HG03457 (cell line): Measurements from ENCODE around the gene KIF6.

Experiments used
- ATAC-seq: cut with Tn5 transposase; IDR thresholded peaks from one replicate; pipeline ENCODE4 v1.9.1; 2021; ENCODE audit warnings: moderate number of reproducible peaks; ENCODE audit not compliant: unreplicated experiment

The KIF6 gene

DNA sequence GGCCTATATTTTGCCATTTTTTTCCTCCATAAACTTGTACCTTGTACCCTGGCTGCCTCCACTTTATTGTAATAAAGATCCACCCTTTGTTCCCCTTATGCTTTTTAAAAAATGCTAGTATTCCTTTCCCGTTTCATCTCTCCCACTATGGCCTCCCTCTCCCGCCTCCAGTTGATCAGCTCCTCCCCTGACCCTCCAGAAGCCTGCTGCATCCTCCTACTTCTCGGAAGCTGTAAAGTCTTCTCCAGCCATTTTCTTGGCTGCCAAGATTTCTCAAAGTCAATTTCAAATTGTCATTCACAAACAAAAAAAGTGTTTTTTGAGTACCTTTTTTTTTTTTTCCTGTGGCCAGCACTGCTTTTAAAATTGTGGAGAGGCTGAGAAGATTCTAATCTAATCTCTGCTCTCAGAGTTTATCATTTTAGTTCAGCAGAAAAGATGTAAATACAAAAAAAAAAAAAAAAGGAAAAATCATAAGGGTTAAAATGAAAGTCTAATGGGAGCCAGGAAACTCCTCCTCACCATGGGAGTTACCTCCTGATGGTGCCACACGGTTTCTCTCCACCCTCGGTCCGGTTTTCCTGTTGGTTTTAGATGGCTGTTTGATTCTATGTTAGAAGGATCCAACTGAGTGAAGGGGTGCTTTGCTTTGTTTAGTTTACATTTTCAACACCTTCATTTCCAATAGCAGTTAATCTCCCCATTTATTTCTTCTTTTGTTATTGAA lies 299.7 kb downstream of the KIF6 start:
- ATAC-seq = no peak

DNA sequence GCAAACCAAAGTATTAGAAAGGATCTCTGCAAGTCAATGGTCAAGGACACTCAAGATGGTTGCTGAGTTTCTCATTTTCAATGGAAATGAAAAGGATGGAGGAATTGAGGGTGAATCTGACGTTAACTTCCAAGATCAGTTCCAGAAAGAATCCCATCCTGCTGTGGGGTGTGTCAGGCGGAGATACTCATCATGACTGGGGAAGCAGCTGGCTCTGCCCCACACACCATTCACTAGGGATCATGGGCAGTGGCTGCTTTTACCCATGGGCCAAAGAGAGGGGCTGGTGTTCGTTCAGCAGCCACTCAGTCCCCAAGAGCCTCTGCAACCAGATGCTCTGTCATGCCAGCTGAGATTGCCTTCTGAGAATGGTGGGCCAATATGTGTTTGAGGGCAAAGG lies 300.4 kb downstream of the KIF6 start:
- ATAC-seq = no peak

DNA sequence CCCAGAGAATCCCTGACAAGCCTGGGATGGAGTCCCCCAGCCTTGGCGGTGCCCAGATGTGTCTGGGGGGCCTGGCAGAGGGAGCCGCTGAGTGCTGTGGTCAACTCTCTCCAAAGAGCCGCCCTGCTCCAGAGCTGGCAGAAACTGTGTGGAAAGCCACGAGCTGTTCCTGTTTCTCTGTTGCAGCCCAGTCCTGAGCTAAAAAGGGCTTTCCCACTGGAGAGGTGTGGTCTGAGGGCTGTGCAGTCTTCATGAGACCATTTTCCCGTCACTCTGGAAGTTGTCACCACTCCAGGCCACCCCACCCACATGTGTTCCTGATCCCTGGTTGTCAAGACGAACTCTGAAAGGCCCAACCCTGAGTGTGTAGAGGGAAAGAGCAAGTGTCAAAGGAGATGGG lies 303.0 kb downstream of the KIF6 start:
- ATAC-seq = no peak

DNA sequence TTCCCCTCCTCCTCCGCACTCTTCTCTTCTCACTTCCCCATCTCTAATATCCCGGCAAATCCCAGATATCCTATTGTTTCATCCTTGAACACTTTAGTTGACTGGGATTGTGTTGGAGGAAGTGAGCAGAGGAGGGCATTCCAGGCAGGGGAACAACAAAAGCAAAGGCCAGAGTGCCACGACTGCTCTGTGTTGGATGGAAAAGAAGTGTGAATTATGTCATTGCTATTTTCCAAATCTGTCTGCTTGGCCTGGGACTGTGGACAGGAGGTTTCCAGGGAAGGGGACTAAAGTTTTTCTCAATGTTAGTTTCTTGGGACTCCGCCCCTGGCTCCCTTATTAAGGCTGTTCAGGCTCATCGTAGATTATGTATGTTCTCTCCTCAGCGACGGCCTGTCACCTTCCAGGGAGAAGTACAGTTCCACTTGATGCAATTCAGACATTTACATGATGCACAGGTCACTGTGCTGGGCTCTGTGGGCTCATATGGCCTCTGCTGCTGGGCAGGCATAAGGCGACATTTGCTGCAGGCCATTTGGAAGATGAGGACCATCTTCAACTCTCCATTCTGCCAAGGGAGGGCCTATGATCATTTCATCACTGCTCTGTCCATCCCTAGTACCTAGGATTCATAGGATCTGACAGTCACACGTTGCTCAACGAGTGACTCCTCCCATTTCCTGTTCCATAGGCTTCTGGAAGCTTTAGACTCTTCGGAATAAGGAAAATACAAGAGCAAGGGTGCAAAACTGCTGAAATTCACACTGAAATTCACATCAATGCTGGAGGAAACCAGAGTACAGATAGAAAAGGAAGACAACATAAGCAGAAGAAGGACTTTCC lies 303.6 kb downstream of the KIF6 start:
- ATAC-seq = no peak

DNA sequence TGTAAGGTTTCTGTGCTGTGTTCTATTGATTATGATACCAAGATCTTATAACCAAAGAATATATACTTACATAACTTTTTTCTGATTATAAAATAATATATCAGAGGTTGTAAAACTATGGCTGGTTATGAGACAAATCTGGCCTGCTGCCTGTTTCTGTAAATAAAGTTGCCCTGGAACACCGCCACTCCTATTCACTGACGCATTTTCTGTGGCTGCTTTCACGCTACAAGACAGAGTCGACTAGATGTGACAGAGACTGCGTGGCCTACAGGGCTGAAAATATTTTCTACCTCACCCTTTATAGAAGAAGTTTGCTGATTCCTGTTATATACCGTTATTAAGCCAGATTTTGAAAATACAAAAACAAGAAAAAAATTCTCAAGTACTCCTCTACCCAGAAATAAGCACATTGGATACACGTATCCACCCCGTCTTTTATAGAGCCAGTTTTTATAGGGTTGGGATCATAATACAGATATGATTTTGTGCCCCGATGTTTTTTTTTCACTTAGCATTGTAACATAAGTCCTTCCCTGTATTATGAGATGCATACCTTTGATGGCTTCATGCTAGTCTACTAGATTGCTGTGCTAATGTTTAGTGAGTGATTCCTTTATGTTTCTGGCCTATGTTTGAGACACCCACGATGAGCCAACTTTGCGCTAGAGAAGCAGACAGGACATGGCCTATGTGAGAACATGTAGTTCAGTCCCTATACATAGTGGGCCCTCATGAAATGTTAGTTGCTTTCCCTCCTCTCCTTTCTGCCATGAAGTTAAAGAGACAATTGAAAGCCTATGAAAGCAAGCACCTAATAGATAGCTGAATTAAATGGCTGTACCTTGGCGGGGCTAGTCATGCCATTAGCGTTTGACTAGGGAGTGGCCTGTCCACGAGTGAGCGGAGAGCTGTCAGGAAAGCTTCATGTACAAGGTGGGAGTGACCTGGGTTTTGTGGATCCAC lies 304.6 kb downstream of the KIF6 start:
- no peak for ATAC-seq

DNA sequence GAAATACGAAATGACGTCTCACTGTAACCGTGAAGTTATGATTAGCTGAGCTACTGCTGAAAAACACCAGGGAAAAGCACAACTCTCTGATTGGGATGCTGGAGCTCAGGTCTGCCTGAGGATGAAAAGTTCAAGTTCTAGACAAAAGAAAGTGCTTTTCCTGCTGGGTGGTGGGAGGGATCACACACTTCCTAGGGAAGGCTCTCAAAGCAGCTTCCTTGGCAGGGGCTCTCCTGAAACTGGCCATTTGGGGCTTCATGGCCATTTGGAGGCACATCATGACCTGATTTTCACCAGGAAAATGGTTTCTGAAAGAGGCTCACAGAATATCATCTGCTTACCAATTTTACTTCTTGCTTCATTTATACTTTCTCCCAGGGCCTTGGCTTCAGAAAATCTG lies 305.6 kb downstream of the KIF6 start:
- no peak for ATAC-seq

DNA sequence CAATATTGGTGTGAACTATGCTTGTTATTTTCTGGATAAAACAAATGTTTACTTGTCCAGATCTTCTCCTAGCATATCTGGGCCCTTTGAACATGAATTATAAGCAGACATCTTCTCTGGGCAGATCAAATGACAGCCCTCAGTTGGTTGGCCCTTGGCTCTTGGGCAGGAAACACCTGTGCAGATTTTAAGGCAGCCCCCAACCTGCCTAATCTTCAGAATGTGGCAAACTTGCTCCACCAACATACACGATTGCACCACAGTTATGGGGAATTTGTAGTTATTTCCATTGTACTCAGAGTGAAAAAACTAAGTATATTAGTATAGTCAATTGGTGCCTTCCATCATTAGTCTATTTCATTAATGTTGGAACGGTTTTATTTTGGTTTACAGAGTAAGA lies 307.8 kb downstream of the KIF6 start:
- no peak for ATAC-seq

DNA sequence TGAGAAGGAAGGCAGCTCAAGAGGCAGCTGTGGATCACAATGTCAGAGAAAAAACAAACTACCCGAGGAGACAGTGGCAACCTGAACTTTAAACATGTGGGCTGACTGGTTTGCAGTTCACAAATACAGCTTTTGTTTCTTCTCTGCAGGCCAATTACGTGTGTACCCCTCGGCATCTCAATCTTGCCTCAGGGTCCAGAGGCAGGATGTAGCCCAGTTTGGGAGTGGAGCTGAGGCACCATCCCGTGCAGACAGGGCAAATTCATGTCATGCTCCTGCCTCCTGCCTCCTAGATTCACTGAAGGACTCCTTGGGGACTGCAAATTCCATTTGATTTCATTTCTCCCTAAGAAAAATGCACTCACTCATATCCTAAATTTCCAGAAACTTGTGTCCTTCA lies 308.5 kb downstream of the KIF6 start:
- no peak for ATAC-seq

DNA sequence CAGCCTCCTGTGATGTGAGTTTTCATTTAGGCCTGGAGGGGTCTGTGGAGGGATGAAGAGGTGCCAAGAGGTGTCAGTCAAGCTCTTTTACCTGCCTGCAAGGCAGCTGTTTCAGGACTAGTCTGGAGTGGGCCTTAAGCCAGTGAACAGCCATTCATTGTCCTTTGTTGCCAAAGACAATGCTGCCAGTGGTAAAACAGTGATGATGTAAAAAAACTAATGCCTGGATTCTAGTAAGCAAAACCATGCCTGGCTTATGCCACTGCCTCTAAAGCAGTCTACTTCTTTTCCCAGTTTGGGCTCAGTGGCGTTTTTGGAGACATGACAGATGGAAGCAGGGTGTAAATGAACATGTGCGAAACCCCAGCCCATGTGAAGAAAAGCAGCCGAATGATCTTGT lies 309.2 kb downstream of the KIF6 start:
- no peak for ATAC-seq

DNA sequence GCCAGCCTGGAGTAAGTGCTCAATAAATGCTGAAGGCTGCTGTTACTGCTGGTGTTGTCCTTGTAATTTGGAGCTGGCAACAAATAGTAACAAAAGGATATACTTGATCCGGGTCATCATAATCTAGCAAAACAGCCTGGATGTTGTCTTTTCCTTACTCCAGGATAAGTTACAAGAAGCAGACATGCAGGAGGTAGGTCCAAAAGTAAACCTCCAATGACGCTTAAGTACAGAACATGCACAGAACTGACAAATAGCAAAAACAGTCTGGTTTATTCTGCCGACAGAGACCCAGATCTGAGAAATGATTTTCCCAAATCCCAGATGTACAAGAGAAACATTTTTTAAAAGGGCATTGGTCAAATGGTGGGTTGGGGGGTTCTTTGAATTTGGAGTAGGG lies 309.7 kb downstream of the KIF6 start:
- no peak for ATAC-seq

DNA sequence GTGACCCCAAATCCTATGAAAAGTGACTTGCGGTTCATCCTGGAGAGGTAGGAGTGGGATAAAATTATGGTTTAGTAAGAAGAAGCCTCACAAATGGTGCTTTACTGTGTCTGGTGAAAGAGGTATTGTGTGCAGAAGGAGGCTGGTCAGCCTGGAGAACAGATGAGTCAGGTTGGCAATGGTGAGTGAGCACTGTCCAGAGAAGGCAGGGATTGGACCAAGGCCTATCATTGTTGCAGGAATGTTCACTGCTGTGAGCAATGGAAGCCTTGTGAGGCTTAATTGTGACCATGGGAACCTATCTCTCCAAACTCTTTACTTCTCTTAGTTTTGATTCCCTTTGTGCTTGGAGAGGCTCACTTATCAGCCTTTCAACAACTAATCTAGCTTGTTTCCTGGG lies 313.7 kb downstream of the KIF6 start:
- ATAC-seq = no peak

DNA sequence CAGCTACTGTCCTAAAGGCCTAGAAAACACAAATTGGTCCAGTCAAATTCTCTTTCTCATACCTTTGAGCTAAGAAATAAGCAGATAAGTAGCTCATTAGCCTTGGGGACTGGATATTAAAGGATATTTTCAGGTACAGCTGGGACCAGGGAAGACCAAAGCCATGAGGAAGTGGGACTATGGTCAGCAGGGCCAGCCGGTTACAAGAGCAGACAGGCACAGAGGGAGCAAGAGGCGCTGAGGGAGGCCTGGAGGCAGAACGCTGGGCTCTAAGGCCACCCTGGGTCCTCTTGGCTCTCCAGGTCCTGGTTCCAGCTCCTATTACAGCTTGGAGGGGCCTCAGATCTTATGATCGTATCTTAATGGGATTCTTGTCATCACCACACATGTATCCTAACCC lies 314.2 kb downstream of the KIF6 start:
- ATAC-seq = no peak

DNA sequence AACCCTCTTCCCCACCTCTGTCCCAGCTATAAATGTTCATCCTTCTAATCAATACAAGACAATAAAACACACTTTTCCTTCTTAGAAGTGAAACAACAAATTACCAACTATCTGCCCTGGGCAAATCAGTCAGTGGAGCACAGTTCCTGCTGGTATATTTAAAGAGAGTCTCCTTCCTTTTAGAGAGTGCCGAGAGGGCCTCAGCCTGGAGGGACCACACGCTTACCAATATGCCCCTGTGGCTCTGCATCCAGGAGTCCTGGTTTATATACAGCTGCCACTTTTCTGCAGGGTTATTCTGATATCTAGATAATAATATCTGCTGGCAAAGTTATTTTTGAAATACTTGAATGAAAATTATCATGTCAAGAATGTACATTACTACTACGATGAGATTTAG lies 315.3 kb downstream of the KIF6 start:
- no peak for ATAC-seq

DNA sequence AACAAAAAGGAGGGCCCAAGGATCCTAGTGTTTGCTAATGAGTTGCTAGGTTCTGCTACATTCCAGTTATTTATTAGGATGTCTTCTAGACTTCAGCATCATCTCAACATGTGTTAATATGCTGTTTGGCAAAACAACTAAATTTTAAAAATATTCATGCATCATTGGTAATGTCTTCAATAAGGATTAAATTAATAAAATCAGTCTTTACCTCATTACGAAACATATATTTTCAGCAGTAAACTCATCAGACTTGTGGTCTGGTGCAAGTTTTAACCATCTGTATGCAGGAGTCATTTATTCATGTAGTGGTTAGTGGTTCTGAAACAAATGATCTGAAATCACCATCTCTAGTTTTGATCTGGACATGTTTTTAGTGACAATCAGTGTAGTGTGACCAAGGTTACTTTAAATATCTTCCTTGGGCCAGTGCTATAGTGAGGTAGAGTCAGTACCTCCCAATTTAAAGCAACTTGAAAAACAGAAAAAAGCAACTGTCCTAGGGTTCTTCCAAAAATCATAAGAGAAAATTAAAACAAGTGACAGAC lies 317.7 kb downstream of the KIF6 start:
- no peak for ATAC-seq

DNA sequence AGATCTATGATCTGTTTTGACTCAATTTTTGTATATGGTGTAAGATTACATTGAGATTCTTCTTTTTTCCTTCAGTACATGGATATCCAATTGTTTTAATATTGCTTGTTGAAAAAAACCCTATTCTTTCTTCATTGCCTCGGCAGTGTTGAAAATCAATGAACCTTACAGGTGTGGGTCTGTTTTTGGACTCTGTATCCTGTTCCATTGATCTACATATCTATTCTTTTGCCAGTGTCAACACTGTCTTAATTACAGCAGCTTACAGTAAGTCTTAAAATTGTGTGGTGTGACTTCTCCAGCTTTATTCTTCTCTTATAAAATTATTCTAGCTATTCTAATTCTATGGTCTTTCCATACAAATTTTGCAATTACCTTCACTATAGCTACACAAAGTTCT lies 320.9 kb downstream of the KIF6 start:
- no peak for ATAC-seq

DNA sequence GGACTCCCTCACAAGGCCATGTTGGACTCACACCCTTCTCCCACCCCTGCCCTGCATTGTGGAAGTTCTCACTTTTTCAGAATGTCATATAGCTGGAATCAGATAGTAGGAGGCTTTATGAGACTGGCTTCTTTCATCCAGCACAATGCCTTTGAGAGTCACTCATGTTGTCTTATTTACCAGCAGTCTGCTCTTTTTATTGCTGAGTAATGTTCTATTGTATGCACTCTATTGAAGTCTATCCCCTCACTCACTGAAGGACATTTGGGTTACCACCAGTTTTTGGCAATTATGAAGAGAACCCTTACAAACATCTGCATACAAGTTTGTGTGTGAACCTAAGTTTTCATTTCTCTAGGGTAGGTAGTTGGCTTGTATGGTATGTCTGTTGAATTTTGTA lies 321.9 kb downstream of the KIF6 start:
- no peak for ATAC-seq

DNA sequence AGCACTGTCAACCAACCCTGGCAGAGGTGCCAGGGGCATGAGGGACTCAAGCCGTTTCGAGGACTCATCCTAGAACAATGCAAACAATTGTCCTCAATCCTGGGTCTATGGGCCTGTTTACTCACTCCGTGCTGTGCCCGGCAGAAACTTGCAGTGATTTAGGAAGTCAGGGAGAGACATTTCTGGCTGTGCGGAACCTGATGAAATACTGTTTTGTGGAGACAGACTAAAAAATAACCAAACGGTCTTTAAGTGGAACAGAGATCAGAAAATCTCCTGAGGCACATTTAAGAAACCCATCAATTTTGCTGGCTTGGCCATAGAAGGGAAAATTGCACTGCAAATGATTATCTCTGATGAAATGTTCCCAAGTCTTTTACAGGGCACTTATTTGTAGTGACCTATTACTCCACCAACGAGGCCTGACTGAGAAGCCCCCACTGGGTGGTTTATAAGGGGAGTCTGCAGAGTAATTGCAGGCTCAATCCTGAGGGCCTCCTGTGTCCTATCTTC lies 322.9 kb downstream of the KIF6 start:
- ATAC-seq = no peak

DNA sequence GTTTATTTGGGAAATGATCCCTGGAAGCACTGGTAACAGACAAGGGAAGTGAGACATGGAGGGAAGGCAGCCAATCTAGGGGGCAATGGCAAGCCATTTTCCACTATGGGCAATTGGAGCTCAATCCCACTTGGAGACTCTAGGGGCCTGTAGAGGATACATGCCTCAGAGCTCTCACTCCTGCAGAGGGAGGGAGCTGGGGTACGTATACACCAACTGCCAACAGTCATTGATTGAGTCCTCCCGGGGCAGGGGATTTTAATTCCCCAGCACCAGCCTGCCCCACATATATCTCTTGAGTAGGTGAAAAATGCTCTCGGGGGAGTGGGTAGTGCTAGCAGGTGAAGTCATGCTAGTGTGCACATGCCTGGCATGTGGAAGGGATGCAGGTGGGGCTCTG lies 323.8 kb downstream of the KIF6 start:
- ATAC-seq = no peak

DNA sequence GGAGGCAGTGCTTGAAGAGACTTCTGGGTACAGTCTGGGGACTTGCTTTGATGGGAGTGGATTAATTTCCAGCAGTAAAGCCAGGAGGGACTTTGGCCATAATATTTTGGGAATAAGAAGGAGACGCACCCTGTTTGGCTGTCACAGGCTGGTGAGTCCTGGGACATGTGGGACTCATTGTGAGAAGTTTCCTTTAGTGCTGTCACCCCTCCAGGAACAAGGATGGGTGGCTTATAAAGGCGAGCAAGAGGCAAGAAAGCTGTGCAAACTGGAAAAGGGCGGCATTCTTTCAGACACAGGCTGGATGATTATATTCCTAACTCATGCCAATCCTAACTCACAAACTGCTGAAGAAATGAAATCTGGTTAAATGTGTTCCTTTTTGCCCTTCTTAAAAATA lies 325.2 kb downstream of the KIF6 start:
- ATAC-seq = no peak

DNA sequence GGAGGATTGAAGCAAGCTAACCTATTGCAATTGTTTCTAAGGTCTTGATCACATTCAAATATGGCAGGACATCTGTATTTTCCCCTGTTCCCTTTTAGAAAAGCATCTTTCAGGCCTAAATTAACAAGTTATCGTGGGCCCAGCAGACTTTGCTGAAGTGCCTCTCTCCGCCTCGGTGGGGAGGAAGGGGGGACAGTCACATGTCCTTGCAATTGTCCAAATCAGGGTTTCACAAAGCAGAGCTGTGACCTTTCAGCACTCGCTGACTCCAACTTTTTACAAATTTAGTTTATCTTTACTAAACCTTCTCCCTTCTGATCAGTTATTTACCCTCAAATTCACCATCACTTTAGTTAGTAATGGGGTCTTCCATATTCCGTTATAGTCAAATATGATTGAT lies 328.4 kb downstream of the KIF6 start:
- ATAC-seq = no peak

DNA sequence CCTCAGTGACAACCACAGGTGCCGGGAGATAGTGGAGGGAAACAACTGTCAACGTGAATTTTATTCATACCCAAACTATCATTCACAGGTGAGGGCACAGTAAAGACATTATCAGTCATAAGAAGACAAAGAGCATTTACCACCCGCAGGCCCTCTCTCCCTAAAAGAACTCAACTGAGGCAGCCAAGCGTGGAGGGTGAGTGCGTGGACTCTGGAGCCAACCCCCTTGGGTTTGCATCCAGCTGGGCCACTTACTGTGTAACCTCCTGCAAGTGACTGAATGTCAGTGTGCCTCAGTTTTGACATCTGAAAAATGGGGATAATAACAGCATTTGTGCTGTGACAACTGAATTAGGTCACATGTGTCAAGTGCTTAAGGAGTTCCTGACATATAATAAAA lies 332.1 kb downstream of the KIF6 start:
- ATAC-seq = no peak
